Tibial artery (tissue), 4 donors: ENCODE data around the gene LBH.

Source experiments
- DNase-seq, 2 donors: peaks; one replicate each; pipeline ENCODE4 v3.0.0-alpha.2; 2019
- H3K27ac ChIP-seq, 2 donors: fragments of 200-600 bp; sonication (generic) in 1 of 2; 1 replicate in 1 of 2; 2 replicates in 1 of 2; pipeline ENCODE4 v1.5.1; 2018 to 2019; ENCODE audit warnings: mild to moderate bottlenecking in 1 of 2
- H3K27me3 ChIP-seq, 2 donors: fragments of 200-600 bp; sonication (generic) in 1 of 2; one replicate each; pipeline versions ENCODE4 v1.5.1 to v1.6.0; 2016 to 2019
- H3K36me3 ChIP-seq, 3 donors: fragments of 200-600 bp; sonication (generic) in 2 of 3; one replicate each; pipeline ENCODE4 v1.5.1; 2016 to 2019; ENCODE audit warnings: mild to moderate bottlenecking in 2 of 3
- H3K4me1 ChIP-seq, 4 donors: fragments of 200-600 bp; sonication (generic) in 2 of 4; 1 replicate in 3 of 4; 2 replicates in 1 of 4; pipeline ENCODE4 v1.5.1; 2016 to 2019
- H3K4me3 ChIP-seq, 2 donors: fragments of 200-600 bp; sonication (generic) in 1 of 2; 1 replicate in 1 of 2; 2 replicates in 1 of 2; pipeline ENCODE4 v1.5.1; 2018 to 2019; ENCODE audit warnings: mild to moderate bottlenecking in 2 of 2
- H3K9me3 ChIP-seq, 3 donors: fragments of 200-600 bp; sonication (generic) in 1 of 3; one replicate each; pipeline ENCODE4 v1.5.1; 2016 to 2019
- intact Hi-C: fragments of 100-400 bp; cut with DNase I; formaldehyde crosslinking; loops from one replicate; pipeline ENCODE4 v1.15.0; 2023; ENCODE audit warnings: low total_unique reads
- TF ChIP-seq, protein P1 (sequence below), 2 experiments: fragments of 200-600 bp in 1 of 2; fragments of 450-650 bp in 1 of 2; IDR thresholded peaks; one replicate each; pipeline ENCODE4 v1.5.1; 2017 to 2019; ENCODE audit warnings: antibody characterized with exemption in 2 of 2, mild to moderate bottlenecking in 1 of 2, moderate library complexity in 1 of 2

The LBH gene

DNA sequence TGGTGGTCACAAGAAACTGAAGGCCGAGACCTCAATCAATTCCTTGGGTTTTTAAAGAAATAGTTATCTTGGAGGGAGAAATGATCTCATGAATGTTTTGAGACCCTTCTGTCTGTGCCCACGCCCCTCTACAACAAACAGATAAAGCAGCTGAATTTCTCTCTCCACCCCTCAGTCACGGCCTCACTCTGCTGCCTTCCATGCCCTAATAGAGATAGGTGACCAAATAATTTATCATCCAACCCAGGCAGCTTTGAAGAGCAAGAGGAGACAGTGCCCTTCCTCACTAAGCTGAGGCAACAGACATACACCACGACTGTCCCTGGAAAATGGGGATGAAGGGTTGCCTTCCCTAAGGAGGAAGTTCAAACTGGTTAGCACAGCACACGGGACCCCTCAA, 71.2 kb downstream of the LBH start:
- Histone ChIP-seq H3K27me3 (no peaks in the 10 kb centered on the region), H3K36me3 (no peaks in the 10 kb centered on the region), H3K4me1 (peaks cover 0 to 39% (median 4%) of the 10 kb centered on the region in 4 donors), H3K9me3 (no peaks in the 10 kb centered on the region), H3K27ac (no peak overlapping the region), H3K4me3 (no peak overlapping the region)
- intact Hi-C loops, result no loop called here
- no peak for DNase-seq
- TF ChIP-seq, protein P1, sequence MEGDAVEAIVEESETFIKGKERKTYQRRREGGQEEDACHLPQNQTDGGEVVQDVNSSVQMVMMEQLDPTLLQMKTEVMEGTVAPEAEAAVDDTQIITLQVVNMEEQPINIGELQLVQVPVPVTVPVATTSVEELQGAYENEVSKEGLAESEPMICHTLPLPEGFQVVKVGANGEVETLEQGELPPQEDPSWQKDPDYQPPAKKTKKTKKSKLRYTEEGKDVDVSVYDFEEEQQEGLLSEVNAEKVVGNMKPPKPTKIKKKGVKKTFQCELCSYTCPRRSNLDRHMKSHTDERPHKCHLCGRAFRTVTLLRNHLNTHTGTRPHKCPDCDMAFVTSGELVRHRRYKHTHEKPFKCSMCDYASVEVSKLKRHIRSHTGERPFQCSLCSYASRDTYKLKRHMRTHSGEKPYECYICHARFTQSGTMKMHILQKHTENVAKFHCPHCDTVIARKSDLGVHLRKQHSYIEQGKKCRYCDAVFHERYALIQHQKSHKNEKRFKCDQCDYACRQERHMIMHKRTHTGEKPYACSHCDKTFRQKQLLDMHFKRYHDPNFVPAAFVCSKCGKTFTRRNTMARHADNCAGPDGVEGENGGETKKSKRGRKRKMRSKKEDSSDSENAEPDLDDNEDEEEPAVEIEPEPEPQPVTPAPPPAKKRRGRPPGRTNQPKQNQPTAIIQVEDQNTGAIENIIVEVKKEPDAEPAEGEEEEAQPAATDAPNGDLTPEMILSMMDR (IDR thresholded peaks at IDR 0.05), result no peak

DNA sequence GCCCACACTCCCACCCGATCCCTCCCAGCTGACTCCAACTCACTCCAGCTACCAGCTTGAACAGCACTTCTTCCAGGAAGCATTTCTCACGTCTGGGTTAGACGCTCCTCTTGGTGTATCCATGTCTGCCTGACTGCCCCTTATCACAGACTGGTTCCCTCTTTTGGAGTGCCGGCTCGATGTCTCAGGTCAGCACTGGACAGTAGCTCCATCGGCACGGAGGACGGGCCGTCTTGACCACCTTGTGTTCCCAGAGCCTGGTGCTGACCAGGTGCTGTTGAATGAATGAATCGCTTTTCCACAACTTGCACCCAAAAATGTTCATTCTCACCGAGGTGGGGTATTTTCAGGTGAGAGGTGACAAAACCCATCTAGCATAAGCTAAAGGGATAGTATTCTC, 71.8 kb downstream of the LBH start:
- Histone ChIP-seq H3K4me3 (no peak overlapping the region), H3K4me1 (peaks cover 0 to 39% (median 4%) of the 10 kb centered on the region in 4 donors), H3K27me3 (no peaks in the 10 kb centered on the region), H3K27ac (no peak overlapping the region), H3K36me3 (no peaks in the 10 kb centered on the region), H3K9me3 (no peaks in the 10 kb centered on the region)
- intact Hi-C loops, result no loop called here
- DNase-seq, result no peak
- TF ChIP-seq, protein P1 (IDR thresholded peaks at IDR 0.05), result no peak

DNA sequence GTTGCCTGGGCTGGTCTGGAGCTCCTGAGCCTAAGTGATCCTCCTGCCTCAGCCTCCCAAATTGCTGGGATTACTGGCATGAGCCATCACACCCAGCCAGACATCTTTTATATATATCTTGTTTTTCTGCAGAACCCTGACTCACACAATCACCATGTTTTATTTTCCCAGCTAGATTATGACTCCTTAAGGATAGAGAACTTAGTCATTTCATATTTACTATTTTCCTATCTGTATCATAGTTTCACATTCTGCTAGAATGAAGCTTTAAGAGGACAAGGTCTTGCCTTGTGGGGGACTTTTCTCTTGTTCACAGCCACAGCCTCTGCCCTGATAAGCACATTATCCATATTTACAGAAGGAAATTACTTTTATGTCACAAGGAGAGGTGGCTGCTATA, 73.9 kb downstream of the LBH start:
- no peak overlapping the region for H3K4me3 ChIP-seq
- TF ChIP-seq, protein P1 (IDR thresholded peaks at IDR 0.05), result no peak
- no peaks in the 10 kb centered on the region for H3K27me3 ChIP-seq
- H3K4me1 ChIP-seq, result peaks cover 0 to 32% (median 4%) of the 10 kb centered on the region in 4 donors
- intact Hi-C loops, result no loop called here
- H3K9me3 ChIP-seq, result no peaks in the 10 kb centered on the region
- no peak for DNase-seq
- H3K27ac ChIP-seq, result no peak overlapping the region
- H3K36me3 ChIP-seq, result no peaks in the 10 kb centered on the region

DNA sequence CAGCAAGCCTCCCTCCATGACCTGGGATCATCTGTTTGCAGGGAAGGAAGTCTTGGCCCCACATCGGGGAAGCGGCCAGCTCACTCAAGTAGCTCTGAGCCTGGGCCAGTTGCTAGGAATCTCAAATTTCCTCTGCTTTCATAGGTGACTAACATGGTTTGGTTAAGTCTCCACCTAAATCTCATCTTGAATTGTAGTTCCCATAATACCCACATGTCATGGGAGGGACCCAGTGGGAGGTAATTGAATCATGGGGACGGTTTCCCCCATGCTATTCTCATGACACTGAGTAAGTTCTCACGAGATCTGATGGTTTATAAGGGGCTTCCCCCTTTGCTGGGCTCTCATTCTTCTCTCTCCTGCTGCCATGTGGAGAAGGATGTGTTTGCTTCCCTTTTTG, 75.2 kb downstream of the LBH start:
- no peak for DNase-seq
- Histone ChIP-seq H3K9me3 (no peaks in the 10 kb centered on the region), H3K36me3 (no peaks in the 10 kb centered on the region), H3K4me3 (no peak overlapping the region), H3K4me1 (peaks cover 0 to 19% (median under 1%) of the 10 kb centered on the region in 4 donors), H3K27ac (no peak overlapping the region), H3K27me3 (no peaks in the 10 kb centered on the region)
- intact Hi-C loops, result no loop called here
- TF ChIP-seq, protein P1 (IDR thresholded peaks at IDR 0.05), result no peak

DNA sequence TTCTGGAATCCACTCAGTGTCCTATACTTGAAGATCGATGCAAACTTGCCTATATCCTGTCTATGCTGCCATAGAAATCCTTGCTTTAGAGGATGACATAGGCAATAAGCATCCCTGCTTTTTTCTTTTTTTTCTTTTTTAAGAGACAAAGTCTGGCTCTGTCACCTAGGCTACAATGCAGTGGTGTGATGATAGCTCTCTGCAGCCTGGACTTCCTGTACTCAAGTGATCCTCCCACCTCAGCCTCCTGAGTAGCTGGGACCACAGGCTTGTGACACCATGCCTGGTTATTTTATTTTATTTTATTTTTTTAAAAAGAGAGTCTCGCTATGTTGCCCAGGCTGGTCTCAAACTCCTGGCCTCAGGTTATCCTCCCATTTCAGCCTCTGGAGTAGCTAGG, 76.9 kb downstream of the LBH start:
- no peak for DNase-seq
- peaks cover 0 to 15% (median 0%) of the 10 kb centered on the region in 4 donors for H3K4me1 ChIP-seq
- TF ChIP-seq, protein P1 (IDR thresholded peaks at IDR 0.05), result no peak

More for the DNA sequence above, 76.9 kb downstream of the LBH start:
- no peaks in the 10 kb centered on the region for H3K27me3 ChIP-seq
- no peak overlapping the region for H3K27ac ChIP-seq
- intact Hi-C loops, result no loop called here
- no peaks in the 10 kb centered on the region for H3K36me3 ChIP-seq
- H3K9me3 ChIP-seq, result no peaks in the 10 kb centered on the region
- H3K4me3 ChIP-seq, result no peak overlapping the region
